Thymus (tissue), 11 donors: Measurements from ENCODE around the gene ANKEF1. TPM values are rescaled to one million over a fixed set of nuclear protein-coding genes. Genes with fewer than 3 reads are reported as not detected.

ENCODE experiments used
- DNase-seq, 9 donors: peaks; one replicate each; pipeline ENCODE4 v3.0.0-alpha.2; 2013; ENCODE audit warnings: low spot score in 9 of 9, low read depth in 6 of 9, missing footprints in 1 of 9
- H3K27ac ChIP-seq, 2 donors: one replicate each; pipeline ENCODE4 v1.5.1; 2013; ENCODE audit warnings: control low read depth in 1 of 2, low read depth in 1 of 2, low read length in 1 of 2, mild to moderate bottlenecking in 1 of 2, moderate library complexity in 1 of 2
- H3K27me3 ChIP-seq, 2 donors: one replicate each; pipeline ENCODE4 v1.5.1; 2013; ENCODE audit warnings: low read length in 1 of 2; ENCODE audit not compliant: control insufficient read depth in 2 of 2, insufficient read depth in 1 of 2
- H3K36me3 ChIP-seq, 2 donors: one replicate each; pipeline ENCODE4 v1.5.1; 2013; ENCODE audit warnings: low read length in 1 of 2, mild to moderate bottlenecking in 1 of 2, moderate library complexity in 1 of 2; ENCODE audit not compliant: control insufficient read depth in 2 of 2, insufficient read depth in 2 of 2
- H3K4me1 ChIP-seq, 2 donors: one replicate each; pipeline ENCODE4 v1.5.1; 2013; ENCODE audit warnings: low read length in 2 of 2; ENCODE audit not compliant: control insufficient read depth in 2 of 2, insufficient read depth in 2 of 2
- H3K4me3 ChIP-seq, 2 donors: one replicate each; pipeline ENCODE4 v1.5.1; 2013; ENCODE audit warnings: low read length in 2 of 2, control low read depth in 1 of 2, mild to moderate bottlenecking in 1 of 2
- H3K9me3 ChIP-seq, 2 donors: one replicate each; pipeline ENCODE4 v1.5.1; 2013; ENCODE audit warnings: low read length in 1 of 2, mild to moderate bottlenecking in 1 of 2; ENCODE audit not compliant: control insufficient read depth in 2 of 2, insufficient read depth in 1 of 2
- WGBS: extraction: QIAGEN DNeasy Blood & Tissue Kit; methylation state at CpG from one replicate; pipeline ENCODE4 v1.1.7; 2013; 5-methylcytosine and 5-hydroxymethylcytosine counted together
- polyA plus RNA-seq: library from polyadenylated mRNA; stranded (reverse); fragments of 200-250 nt; gene quantifications from one replicate; pipeline ENCODE4 v1.2.3, GENCODE V29; 2013
- total RNA-seq: library from RNA; stranded (reverse); fragments of 120-200 nt; gene quantifications from one replicate; pipeline ENCODE4 v1.2.4, GENCODE V29; 2013
- donor health status: healthy.

The ANKEF1 gene
- total and polyA plus RNA-seq, 2 donors: 3.2 to 4.2 TPM

DNA sequence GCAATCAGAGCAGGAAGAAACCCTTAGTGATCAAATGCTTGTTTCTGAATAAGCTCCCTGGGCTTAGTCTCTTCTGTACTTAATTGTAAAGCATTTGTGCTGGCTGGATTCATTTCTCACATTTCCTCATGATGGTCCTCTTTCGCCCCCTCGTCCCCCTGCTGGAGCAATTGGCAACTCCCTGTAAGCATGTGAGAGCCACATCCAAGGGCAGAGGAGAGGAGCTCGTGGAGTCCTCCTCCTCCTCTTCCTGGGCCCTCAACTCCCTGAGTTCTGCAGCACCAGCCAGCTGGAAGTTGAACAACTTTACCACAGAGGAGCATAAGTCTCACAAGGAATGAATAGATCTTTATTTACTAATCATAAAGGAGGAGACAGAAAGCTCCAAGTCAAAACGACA, 12.6 kb downstream of the ANKEF1 start:
- Histone ChIP-seq H3K4me1 (no peaks in the 10 kb centered on the region), H3K9me3 (no peaks in the 10 kb centered on the region), H3K27me3 (no peaks in the 10 kb centered on the region), H3K27ac (no peak overlapping the region), H3K4me3 (no peak overlapping the region), H3K36me3 (no peaks in the 10 kb centered on the region)
- no peak for DNase-seq
- WGBS: 85% methylated on average over 4 of the region's 4 CpGs

DNA sequence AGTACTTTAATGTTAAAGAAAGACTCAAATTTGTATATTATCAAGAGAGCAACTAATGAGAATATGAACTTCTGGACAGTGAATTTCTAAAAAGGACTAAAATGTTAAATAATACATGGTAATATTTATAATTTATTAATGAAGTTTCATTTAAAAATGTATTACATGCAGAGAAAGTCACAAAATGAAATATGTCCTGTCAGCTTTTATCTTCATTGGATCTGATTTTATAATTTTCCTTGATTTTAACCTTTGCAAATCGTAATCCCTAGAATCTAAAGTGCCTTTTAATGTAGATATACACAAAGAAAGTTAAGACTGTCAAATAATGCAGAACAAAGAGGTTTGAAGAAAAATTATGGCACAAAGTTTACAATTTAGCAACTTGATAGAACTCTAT, 16.4 kb downstream of the ANKEF1 start:
- Histone ChIP-seq H3K4me1 (no peaks in the 10 kb centered on the region), H3K4me3 (no peak overlapping the region), H3K27me3 (no peaks in the 10 kb centered on the region), H3K36me3 (no peaks in the 10 kb centered on the region), H3K9me3 (no peaks in the 10 kb centered on the region), H3K27ac (no peak overlapping the region)
- WGBS: 96% methylated on average over 1 of the region's 1 CpG
- DNase-seq: no peak

DNA sequence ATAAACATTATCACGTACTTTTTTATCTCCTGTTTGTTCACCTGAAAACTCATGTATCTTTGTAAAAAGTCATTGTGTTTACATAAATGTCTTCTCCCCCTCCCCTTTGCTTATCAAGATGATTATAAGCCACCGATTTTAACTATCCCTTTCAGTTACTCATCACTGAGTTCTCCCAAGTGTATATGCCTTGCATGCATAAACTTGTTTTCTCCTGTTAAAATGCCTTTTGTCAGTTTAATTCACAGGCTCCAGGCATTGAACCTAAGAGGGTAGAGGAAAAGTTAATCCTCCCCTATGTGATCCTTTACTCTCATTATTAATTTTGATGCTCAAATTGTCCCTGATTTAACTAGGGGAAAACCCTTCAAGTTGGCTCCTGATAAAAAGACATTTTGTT, 24.2 kb downstream of the ANKEF1 start:
- H3K4me3 ChIP-seq: no peak overlapping the region
- H3K9me3 ChIP-seq: no peaks in the 10 kb centered on the region
- no peaks in the 10 kb centered on the region for H3K36me3 ChIP-seq
- WGBS: 88% methylated on average over 2 of the region's 2 CpGs
- no peak for DNase-seq
- no peaks in the 10 kb centered on the region for H3K4me1 ChIP-seq
- no peak overlapping the region for H3K27ac ChIP-seq
- H3K27me3 ChIP-seq: no peaks in the 10 kb centered on the region

DNA sequence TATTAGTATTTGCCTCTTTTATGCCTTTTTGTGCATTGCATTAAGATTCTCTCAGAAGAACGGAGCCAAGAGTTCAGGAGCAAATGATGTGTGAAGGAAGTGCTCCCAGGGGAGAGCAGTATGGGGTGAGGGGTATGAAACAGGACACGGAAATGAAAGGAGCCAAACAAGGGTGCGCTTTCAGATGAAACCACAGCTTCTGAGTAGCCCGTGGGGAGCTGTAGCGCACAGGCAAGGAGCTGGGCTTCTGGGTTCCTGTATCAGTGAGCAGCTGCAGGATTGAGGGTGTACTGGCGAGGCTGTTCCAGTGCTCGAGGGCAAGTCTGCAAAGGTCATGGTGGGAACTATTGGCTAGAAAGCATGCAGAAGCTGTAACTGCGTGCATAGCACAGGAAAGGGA, 25.4 kb downstream of the ANKEF1 start:
- H3K4me1 ChIP-seq: no peaks in the 10 kb centered on the region
- no peak for DNase-seq
- no peaks in the 10 kb centered on the region for H3K36me3 ChIP-seq
- H3K27ac ChIP-seq: no peak overlapping the region
- no peak overlapping the region for H3K4me3 ChIP-seq
- no peaks in the 10 kb centered on the region for H3K9me3 ChIP-seq
- no peaks in the 10 kb centered on the region for H3K27me3 ChIP-seq
- WGBS: 83% methylated on average over 8 of the region's 8 CpGs

DNA sequence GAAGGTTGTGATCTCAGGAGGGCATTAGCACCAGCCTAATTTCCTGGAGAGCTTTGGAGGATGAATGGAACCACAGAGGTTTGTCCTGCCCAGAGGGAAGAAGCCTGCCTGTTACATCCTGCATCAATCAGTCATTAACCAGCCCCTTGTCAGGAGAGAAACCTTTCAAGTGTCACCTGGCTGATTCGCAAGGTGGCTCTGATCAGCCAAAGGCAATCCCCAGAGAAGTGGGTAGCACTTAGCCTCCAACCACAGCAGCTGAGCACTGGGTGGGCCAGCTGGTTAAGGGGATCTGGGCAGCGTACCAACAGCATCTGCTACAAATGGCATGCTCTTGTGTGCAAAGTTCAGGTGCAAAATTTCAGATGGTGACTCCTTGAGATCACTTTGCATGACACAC, 26.9 kb downstream of the ANKEF1 start:
- 88% methylated on average over 2 of the region's 2 CpGs for WGBS
- Histone ChIP-seq H3K4me1 (no peaks in the 10 kb centered on the region), H3K9me3 (no peaks in the 10 kb centered on the region)

DNA sequence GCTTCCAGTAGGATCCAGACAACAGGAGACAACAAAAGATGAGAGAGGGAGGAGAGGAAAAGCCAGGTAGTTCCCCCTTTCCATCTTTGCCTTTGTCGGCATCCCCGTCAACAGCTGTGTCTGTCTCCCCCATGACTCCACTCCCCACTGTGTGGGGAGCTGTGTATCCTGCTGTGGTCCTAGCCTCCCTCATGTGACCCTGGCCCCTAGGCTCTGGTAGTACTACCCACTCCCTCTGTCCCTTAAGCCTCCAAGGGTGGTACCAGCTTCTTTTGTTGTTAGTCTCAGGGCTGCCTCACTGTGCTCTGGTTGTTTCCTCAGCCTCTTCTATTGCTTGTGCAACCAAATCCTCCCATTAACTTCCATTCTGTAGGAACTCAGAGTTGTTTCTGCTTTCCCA, 28.7 kb downstream of the ANKEF1 start:
- H3K4me3 ChIP-seq: no peak overlapping the region
- H3K4me1 ChIP-seq: no peaks in the 10 kb centered on the region
- DNase-seq: no peak
- H3K9me3 ChIP-seq: no peaks in the 10 kb centered on the region
- no peaks in the 10 kb centered on the region for H3K27me3 ChIP-seq
- H3K36me3 ChIP-seq: no peaks in the 10 kb centered on the region
- WGBS: 98% methylated on average over 2 of the region's 2 CpGs
- H3K27ac ChIP-seq: no peak overlapping the region

More for the DNA sequence above, 26.9 kb downstream of the ANKEF1 start:
- H3K4me3 ChIP-seq: no peak overlapping the region
- H3K27ac ChIP-seq: no peak overlapping the region
- no peak for DNase-seq
- no peaks in the 10 kb centered on the region for H3K36me3 ChIP-seq
- no peaks in the 10 kb centered on the region for H3K27me3 ChIP-seq

DNA sequence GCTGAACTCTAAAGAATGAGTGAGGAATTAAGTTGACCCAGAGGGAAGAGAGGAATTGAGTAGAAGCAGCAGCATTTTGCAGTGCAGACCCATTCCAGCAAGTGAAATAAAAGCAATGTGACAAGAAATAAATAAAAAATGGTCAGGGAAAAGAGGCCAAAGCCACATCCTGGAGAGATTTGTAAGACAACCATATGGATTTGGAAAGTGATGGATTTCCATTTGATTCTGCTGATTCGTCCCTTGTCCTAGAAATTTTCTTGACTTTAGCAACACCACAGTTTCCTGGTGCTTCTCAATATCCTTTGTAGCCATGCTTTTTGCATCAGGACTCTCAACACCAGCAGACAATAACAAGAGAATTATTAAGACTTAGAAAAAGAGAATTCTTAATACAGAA, 29.8 kb downstream of the ANKEF1 start:
- 97% methylated on average over 1 of the region's 1 CpG for WGBS
- no peaks in the 10 kb centered on the region for H3K36me3 ChIP-seq

DNA sequence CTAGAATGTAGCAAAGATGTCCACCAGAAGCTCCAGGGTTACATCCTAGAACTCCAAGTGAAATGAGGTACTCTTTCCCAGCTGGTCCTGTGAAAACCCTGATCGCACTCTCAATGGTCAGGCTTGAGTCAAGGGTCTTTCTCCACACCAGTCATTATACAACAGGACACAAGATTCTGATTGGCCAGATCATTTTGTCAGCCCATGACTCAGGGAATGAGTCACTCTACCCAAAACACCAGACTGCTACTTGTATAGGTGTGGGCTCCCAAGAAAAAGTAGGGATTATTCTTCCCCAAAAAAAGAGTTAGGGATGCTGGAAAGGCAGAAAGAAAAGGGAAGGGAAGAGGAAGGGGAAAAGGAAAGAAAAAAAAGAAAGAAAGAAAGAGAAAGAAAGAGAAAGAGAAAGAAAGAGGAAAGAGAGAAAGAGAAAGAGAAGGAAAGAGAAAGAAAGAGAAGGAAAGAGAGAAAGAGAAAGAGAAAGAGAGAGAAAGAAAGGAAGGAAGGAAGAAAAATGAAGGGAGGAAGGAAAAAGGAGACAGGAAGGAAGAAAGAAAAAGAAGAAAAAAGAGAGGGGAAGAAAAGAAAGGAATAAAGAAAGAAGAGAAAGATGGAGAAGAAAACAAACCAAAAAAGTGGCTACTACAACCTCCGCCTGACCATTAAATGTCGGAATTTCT, 30.5 kb downstream of the ANKEF1 start:
- Histone ChIP-seq H3K36me3 (no peaks in the 10 kb centered on the region), H3K27me3 (no peaks in the 10 kb centered on the region), H3K9me3 (no peaks in the 10 kb centered on the region), H3K4me3 (no peak overlapping the region), H3K27ac (no peak overlapping the region), H3K4me1 (no peaks in the 10 kb centered on the region)
- no peak for DNase-seq
- 97% methylated on average over 3 of the region's 3 CpGs for WGBS

More for the DNA sequence above, 29.8 kb downstream of the ANKEF1 start:
- Histone ChIP-seq H3K27ac (no peak overlapping the region), H3K4me1 (no peaks in the 10 kb centered on the region), H3K4me3 (no peak overlapping the region), H3K9me3 (no peaks in the 10 kb centered on the region), H3K27me3 (no peaks in the 10 kb centered on the region)
- DNase-seq: no peak

DNA sequence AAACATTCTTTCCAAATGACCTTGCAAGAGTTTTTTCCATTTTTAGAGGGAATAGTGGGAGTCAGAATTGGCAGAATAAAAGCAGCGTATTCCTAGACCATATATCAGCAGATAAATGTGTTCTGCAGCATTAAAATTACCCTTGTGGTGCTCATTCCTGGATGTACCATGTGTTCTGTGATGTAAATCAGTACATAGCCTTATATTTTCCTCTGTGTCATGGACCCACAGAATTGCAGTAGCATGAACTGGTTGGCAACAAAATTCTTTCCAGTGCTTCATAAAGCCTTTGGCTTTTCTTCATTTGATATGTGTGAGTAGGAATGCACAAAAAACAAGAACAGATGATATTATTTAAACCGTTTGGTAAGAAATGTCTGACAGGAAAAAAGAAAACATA, 32.5 kb downstream of the ANKEF1 start:
- Histone ChIP-seq H3K9me3 (no peaks in the 10 kb centered on the region), H3K36me3 (no peaks in the 10 kb centered on the region), H3K27ac (no peak overlapping the region), H3K4me3 (no peak overlapping the region), H3K27me3 (no peaks in the 10 kb centered on the region), H3K4me1 (no peaks in the 10 kb centered on the region)
- DNase-seq: no peak
- 89% methylated on average over 2 of the region's 2 CpGs for WGBS
